ENCODE measurements around the gene PIK3R3.

GRCh38 chr1:46172321-46172720 lies 39.9 kb upstream of the PIK3R3 start:
- TF ChIP-seq CTCF (IDR thresholded peaks at IDR 0.05): no peak
- TF ChIP-seq POLR2A (IDR thresholded peaks at IDR 0.05): no peak
- TF ChIP-seq POLR2AphosphoS5 (IDR thresholded peaks at IDR 0.05): no peak
